SK-N-SH treated with all-trans-retinoic acid at 6 μM for 48 hours (cell line): Measurements from ENCODE around the gene ITPRID2.

Source experiments
- CREB5 ChIP-seq: fragments of 250-450 bp; sonication (Bioruptor Pico); IDR thresholded peaks from 2 replicates; pipeline ENCODE4 v1.5.1; 2020; ENCODE audit warnings: low read depth, mild to moderate bottlenecking, moderate library complexity
- ESRRG ChIP-seq: fragments of 250-450 bp; sonication (Bioruptor Pico); IDR thresholded peaks from 2 replicates; pipeline ENCODE4 v1.6.1; 2021; ENCODE audit warnings: mild to moderate bottlenecking
- GLIS3 ChIP-seq: fragments of 250-450 bp; sonication (Bioruptor Pico); IDR thresholded peaks from 2 replicates; pipeline ENCODE4 v1.5.0; 2020; ENCODE audit warnings: mild to moderate bottlenecking, moderate library complexity
- OSR1 ChIP-seq: fragments of 250-450 bp; sonication (Bioruptor Pico); IDR thresholded peaks from 2 replicates; pipeline ENCODE4 v1.8.0; 2022; ENCODE audit warnings: moderate library complexity, mild to moderate bottlenecking, inconsistent platforms
- PATZ1 ChIP-seq: fragments of 250-450 bp; sonication (Bioruptor Pico); IDR thresholded peaks from 2 replicates; pipeline ENCODE4 v1.8.0; 2020; ENCODE audit warnings: mild to moderate bottlenecking, moderate library complexity, borderline replicate concordance
- POU6F1 ChIP-seq: fragments of 250-450 bp; sonication (Bioruptor Pico); IDR thresholded peaks from 2 replicates; pipeline ENCODE4 v1.8.0; 2021; ENCODE audit warnings: low read depth, mild to moderate bottlenecking, moderate library complexity, borderline replicate concordance
- RARB ChIP-seq: fragments of 250-450 bp; sonication (Bioruptor Pico); IDR thresholded peaks from 2 replicates; pipeline ENCODE4 v1.8.0; 2021; ENCODE audit warnings: mild to moderate bottlenecking, moderate library complexity
- SNAI2 ChIP-seq: fragments of 250-450 bp; sonication (Bioruptor Pico); IDR thresholded peaks from 2 replicates; pipeline ENCODE4 v1.5.0; 2020; ENCODE audit warnings: mild to moderate bottlenecking, moderate library complexity
- TSHZ2 ChIP-seq: fragments of 250-450 bp; sonication (Bioruptor Pico); IDR thresholded peaks from 2 replicates; pipeline ENCODE4 v1.5.0; 2020; ENCODE audit warnings: mild to moderate bottlenecking, moderate library complexity
- ZC3H10 ChIP-seq: fragments of 250-450 bp; sonication (Bioruptor Pico); IDR thresholded peaks from 2 replicates; pipeline ENCODE4 v1.5.1; 2021; ENCODE audit warnings: mild to moderate bottlenecking, moderate library complexity
- ZNF70 ChIP-seq: fragments of 450-650 bp; formaldehyde crosslinking; IDR thresholded peaks from 2 replicates; pipeline ENCODE4 v1.5.0; 2020; ENCODE audit warnings: mild to moderate bottlenecking, moderate library complexity

- no peak for TF ChIP-seq TSHZ2 (CRISPR knock-in tag)
- TF ChIP-seq POU6F1 (CRISPR knock-in tag) = no peak
- TF ChIP-seq GLIS3 (CRISPR knock-in tag) = no peak
- no peak for TF ChIP-seq SNAI2
- no peak for TF ChIP-seq ZNF70 (CRISPR knock-in tag)
- no peak for TF ChIP-seq RARB (CRISPR knock-in tag)
- TF ChIP-seq CREB5 (CRISPR knock-in tag) = no peak
- no peak for TF ChIP-seq ZC3H10 (CRISPR knock-in tag)
- no peak for TF ChIP-seq PATZ1 (CRISPR knock-in tag)
- TF ChIP-seq OSR1 = no peak
- no peak for TF ChIP-seq ESRRG (CRISPR knock-in tag)
Measured at GRCh38 chr2:181896286-181896685, 4.8 kb downstream of the ITPRID2 start.
